ENCODE measurements around the gene CD7. TPM values are rescaled to one million over a fixed set of nuclear protein-coding genes. Genes with fewer than 3 reads are reported as not detected.
"Not testable (repeated sequence)": the region's sequence is repeated elsewhere in the genome, so short reads cannot be mapped to it uniquely, and the experiment has no call there.

CD7 gene
- total and polyA plus RNA-seq, 9 of the 15 experiments (the other 6 are each of a cell fraction or from before 2014, with no cell fraction given), result 0.21 to 0.35 TPM; not detected in 7

DNA sequence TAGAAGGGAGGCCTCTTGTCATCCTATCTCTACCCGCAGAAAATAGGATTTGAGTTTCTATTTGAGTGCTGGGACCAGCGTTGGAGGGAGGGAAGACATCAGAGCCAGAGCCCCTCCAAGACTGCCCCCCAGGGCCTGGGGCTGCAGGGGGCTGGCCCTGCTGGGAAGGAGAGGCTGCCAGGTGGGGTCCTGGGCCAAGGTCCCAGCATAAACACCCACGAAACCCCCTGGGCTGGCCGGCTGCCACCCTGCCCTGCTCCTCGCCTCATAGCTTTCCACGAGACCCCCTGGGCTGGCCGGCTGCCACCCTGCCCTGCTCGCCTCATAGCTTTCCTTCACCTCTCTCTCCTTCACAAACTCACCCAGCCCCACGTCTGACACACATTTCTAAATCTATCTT, 31.0 kb upstream of the CD7 start:
- BruUV-seq (replicated peaks), result no TSS peak

DNA sequence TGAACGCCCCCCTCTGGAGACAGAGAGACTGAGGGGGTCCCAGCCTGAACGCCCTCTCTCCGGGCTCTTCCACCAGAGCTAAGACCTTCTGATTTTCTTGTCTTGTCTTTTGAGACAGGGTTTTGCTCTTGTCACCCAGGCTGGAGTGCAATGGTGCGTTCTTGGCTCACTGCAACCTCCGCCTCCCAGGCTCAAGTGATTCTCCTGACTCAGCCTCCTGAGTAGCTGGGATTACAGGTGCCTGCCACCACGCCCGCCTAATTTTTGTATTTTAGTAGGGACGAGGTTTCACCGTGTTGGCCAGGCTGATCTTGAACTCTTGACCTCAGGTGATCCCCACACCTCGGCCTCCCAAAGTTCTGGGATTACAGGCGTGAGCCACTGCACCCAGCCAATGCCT, 30.6 kb upstream of the CD7 start:
- H3K9me1 ChIP-seq (ENCODE audit: control insufficient read depth, insufficient read depth, low read length); FAIRE-seq; ATAC-seq; H3K4me2 ChIP-seq (ENCODE audit: insufficient read depth, low read length); H3K9me3 ChIP-seq (replicated peaks; ENCODE audit: control insufficient read depth, insufficient read depth, low read depth, low read length); H3K27me3 ChIP-seq (ENCODE audit: control insufficient read depth in 2 of 2, insufficient read depth in 2 of 2, low read length in 2 of 2); H3K79me2 ChIP-seq (ENCODE audit: control insufficient read depth, insufficient read depth, low read length); H3K4me3 ChIP-seq; DNase-seq (ENCODE audit: extremely low read depth in 1 of 4, low spot score in 3 of 4); H2AFZ ChIP-seq (ENCODE audit: low read depth, low read length); in situ Hi-C loops (cut with MboI); H3K9ac ChIP-seq (ENCODE audit: insufficient read depth in 1 of 2, low read depth in 2 of 2, low read length in 2 of 2); BruUV-seq (replicated peaks); CTCF ChIA-PET (ENCODE audit: low intra/inter-chr PET ratio); H4K20me1 ChIP-seq (replicated peaks; ENCODE audit: control insufficient read depth, insufficient read depth, low read length); H3K36me3 ChIP-seq (ENCODE audit: control insufficient read depth, insufficient read depth, low read length); H3K27ac ChIP-seq (ENCODE audit: extremely low read depth, low read depth, low read length): not testable (repeated sequence)
- POLR2A ChIA-PET, result interaction anchor here (0.6 to 1.7 kb wide), 3 partner anchors 10 to 19 kb away, joined by 3 to 4 read pairs (median 3); no protein-coding TSS in a partner anchor
- H3K4me1 ChIP-seq (replicated peaks in 1 of 2; ENCODE audit: control insufficient read depth in 2 of 2, insufficient read depth in 2 of 2, low read length in 2 of 2), result peaks cover 44 to 82% of the 10 kb centered on the region in 2 experiments
- intact Hi-C loops (cut with micrococcal nuclease), result loop anchor here (10.0 kb wide), 1 partner anchor 313 kb away; the partner anchor contains the start of genes DCXR and RAC3
- TF ChIP-seq, protein P1, sequence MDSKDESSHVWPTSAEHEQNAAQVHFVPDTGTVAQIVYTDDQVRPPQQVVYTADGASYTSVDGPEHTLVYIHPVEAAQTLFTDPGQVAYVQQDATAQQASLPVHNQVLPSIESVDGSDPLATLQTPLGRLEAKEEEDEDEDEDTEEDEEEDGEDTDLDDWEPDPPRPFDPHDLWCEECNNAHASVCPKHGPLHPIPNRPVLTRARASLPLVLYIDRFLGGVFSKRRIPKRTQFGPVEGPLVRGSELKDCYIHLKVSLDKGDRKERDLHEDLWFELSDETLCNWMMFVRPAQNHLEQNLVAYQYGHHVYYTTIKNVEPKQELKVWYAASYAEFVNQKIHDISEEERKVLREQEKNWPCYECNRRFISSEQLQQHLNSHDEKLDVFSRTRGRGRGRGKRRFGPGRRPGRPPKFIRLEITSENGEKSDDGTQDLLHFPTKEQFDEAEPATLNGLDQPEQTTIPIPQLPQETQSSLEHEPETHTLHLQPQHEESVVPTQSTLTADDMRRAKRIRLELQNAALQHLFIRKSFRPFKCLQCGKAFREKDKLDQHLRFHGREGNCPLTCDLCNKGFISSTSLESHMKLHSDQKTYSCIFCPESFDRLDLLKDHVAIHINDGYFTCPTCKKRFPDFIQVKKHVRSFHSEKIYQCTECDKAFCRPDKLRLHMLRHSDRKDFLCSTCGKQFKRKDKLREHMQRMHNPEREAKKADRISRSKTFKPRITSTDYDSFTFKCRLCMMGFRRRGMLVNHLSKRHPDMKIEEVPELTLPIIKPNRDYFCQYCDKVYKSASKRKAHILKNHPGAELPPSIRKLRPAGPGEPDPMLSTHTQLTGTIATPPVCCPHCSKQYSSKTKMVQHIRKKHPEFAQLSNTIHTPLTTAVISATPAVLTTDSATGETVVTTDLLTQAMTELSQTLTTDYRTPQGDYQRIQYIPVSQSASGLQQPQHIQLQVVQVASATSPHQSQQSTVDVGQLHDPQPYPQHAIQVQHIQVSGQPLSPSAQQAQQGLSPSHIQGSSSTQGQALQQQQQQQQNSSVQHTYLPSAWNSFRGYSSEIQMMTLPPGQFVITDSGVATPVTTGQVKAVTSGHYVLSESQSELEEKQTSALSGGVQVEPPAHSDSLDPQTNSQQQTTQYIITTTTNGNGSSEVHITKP (IDR thresholded peaks at IDR 0.05; ENCODE audit: partially characterized antibody), result peak; percentile 50
- WGBS (ENCODE audit: insufficient coverage, low coverage, missing lambda C conversion rate), result 46% methylated on average over 11 of the region's 11 CpGs

More for the DNA sequence above, 31.0 kb upstream of the CD7 start:
- 57% methylated on average over 7 of the region's 9 CpGs for WGBS (ENCODE audit: insufficient coverage, low coverage, missing lambda C conversion rate)
- Histone ChIP-seq H3K4me1 (replicated peaks in 1 of 2; ENCODE audit: control insufficient read depth in 2 of 2, insufficient read depth in 2 of 2, low read length in 2 of 2) (peaks cover 42 to 81% of the 10 kb centered on the region in 2 experiments), H3K27ac (ENCODE audit: extremely low read depth, low read depth, low read length) (no peak overlapping the region), H2AFZ (ENCODE audit: low read depth, low read length) (no peak overlapping the region), H3K4me3 (no peak overlapping the region), H4K20me1 (replicated peaks; ENCODE audit: control insufficient read depth, insufficient read depth, low read length) (no peaks in the 10 kb centered on the region), H3K9me3 (replicated peaks; ENCODE audit: control insufficient read depth, insufficient read depth, low read depth, low read length) (no peaks in the 10 kb centered on the region), H3K27me3 (ENCODE audit: control insufficient read depth in 2 of 2, insufficient read depth in 2 of 2, low read length in 2 of 2) (no peaks in the 10 kb centered on the region), H3K79me2 (ENCODE audit: control insufficient read depth, insufficient read depth, low read length) (no peaks in the 10 kb centered on the region), H3K36me3 (ENCODE audit: control insufficient read depth, insufficient read depth, low read length) (no peaks in the 10 kb centered on the region), H3K9me1 (ENCODE audit: control insufficient read depth, insufficient read depth, low read length) (no peaks in the 10 kb centered on the region), H3K4me2 (ENCODE audit: insufficient read depth, low read length) (no peak overlapping the region), H3K9ac (ENCODE audit: insufficient read depth in 1 of 2, low read depth in 2 of 2, low read length in 2 of 2) (no peak overlapping the region; a peak in 1 of 4 replicates)
- intact Hi-C loops (cut with micrococcal nuclease), result loop anchor here (10.0 kb wide), 1 partner anchor 314 kb away; the partner anchor contains the start of genes DCXR and RAC3
- CTCF ChIA-PET (ENCODE audit: low intra/inter-chr PET ratio), result no interaction called here
- ATAC-seq, result no peak
- no peak for FAIRE-seq
- POLR2A ChIA-PET, result interaction anchor here (0.6 to 1.7 kb wide), 4 partner anchors 9 to 69 kb away, joined by 3 to 4 read pairs (median 4); partner anchors contain the start of gene HEXD
- TF ChIP-seq RUNX1 (IDR thresholded peaks at IDR 0.05; ENCODE audit: low read depth) (no peak), FOSL1 (tag; conservative IDR thresholded peaks at IDR 0.05) (no peak), MYBL2 (IDR thresholded peaks at IDR 0.05; ENCODE audit: low read depth) (no peak), MYBL2 (CRISPR knock-in tag; IDR thresholded peaks at IDR 0.05; ENCODE audit: borderline replicate concordance) (no peak)
- in situ Hi-C loops (cut with MboI), result no loop called here
- no peak for DNase-seq (ENCODE audit: extremely low read depth in 1 of 4, low spot score in 3 of 4)

All from K562 (cell line).